ENCODE results near the gene RHOU.

Gene RHOU

DNA sequence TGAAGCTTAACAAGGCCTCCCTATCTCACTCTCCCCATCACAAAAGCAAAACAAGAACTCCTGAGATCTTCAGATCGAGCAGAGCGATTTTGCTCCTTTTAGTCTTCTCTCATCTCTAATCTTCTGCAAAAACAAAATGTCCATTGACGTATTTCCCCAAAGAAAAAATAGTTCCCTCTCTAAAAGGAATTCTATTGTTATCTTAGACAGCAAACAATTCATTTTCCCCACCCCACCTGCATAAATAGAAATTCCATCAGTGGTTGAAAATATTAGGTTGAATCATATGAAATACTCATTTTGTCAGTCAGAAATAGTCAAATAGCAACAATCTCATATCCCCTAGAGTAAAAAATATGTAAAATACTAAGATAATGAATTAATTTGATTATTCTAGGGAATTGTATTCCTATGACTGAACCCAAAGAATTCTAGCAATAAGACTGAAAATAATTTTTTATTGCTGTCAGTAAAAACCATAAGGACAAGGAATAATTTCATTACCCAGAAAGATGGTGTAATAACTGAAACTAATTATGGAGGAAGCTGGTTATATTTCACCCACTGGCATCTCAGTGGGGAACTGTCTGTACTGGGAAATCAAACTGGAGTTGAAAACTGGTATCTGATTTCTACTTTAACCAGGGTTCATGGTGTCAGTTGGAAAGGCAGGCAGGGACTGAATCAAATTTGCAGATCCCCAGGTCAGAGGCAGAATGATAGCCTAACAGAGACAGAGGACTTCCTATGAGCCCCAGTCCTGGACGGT is 51.3 kb downstream of the RHOU start:
- DNase-seq: peak; percentile 77

DNA sequence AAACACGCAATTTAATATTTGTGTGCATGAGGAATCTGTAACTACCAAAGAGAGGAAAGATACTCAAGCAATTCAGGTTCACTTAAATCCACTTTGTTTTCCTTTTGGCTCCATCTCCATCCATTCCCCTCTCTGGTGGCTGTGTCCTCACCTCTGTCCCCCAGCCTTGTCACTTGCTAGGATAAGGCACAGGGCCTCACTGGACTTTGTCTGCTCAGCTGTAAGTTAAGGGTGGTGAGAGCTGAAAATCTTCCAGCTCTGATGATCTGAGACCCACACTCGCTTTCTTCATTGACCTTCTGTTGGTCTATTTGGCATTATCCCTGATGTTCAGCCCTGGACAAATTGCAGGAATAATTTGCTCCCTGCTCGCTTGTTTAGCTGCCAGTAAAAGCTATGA is 56.5 kb downstream of the RHOU start:
- DNase-seq: no peak

DNA sequence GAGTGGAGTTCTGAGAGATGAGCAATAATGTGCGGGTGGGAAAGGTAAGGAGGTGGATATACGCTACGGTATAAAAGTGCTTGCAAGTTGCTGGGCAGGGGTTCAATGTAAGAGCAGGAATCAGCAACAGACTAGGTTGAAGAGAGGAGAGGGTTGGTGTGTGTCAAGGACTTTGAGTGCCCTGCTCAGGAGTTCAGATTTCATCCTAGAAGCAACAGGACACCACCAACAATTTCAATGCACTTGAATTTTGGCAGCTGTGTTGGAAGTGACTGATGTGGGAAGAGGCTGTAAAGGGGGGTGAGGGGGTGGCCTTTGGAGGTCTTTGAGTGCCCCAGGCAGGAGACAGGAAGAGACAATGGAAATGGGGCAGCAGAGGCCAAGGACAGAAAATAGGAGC is 57.3 kb downstream of the RHOU start:
- no peak for DNase-seq

GRCh38 chr1:228793032-228793431 is 57.8 kb downstream of the RHOU start:
- DNase-seq: no peak

DNA sequence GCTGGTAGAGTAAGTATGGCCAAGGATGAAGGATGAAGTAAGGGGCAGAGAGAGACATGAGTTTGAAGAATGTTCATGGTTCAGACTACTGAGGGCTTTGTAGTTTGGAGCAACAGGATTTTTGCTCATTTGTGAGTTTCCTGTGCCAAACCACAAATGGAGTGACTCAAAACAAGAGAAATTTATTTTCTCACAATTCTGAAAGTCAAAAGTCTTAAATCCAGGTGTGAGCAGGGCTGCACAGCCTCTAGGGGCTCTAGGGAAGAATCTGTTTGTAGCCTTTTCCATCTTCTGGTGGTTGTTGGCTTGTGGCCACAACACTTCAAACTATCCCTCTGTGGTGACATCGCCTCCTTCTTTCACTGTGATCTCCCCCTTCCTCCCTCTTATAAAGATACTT is 58.9 kb downstream of the RHOU start:
- no peak for DNase-seq

- DNase-seq: no peak
These were observed 59.5 kb downstream of the RHOU start for GRCh38 chr1:228794810-228795209.

GRCh38 chr1:228795596-228795995 is 60.3 kb downstream of the RHOU start:
- DNase-seq: no peak
